BJ (cell line): ENCODE results near the gene ISY1. TPM values are rescaled to one million over a fixed set of nuclear protein-coding genes. Genes with fewer than 3 reads are reported as not detected.
"Not testable (repeated sequence)": the region's sequence is repeated elsewhere in the genome, so short reads cannot be mapped to it uniquely, and the experiment has no call there.

Experiments used
- CTCF ChIA-PET: fragments of 350-600 bp; formaldehyde crosslinking; extraction: SDS; loops from one replicate; lab custom pipeline; 2021; ENCODE audit warnings: antibody characterized with exemption, inconsistent platforms; lab: Yijun Ruan, JAX
- POLR2A ChIA-PET: fragments of 300-600 bp; sonication (Branson Sonifier 250); formaldehyde crosslinking; extraction: SDS; loops from one replicate; lab custom pipeline; 2021; ENCODE audit warnings: antibody characterized with exemption; lab: Charles Lee
- DNase-seq: peaks from one replicate; pipeline ENCODE4 v3.0.0-alpha.2; 2011; ENCODE audit warnings: low read depth
- H3K27me3 ChIP-seq: 2 replicates; pipeline ENCODE4 v1.6.0; 2011; ENCODE audit warnings: low read length; ENCODE audit not compliant: control insufficient read depth, insufficient read depth
- H3K36me3 ChIP-seq: 2 replicates; pipeline ENCODE4 v1.5.1; 2011; ENCODE audit warnings: low read length; ENCODE audit not compliant: control insufficient read depth, insufficient read depth
- H3K4me3 ChIP-seq: 2 replicates; pipeline ENCODE4 v1.5.1; 2011; ENCODE audit warnings: low read depth, mild to moderate bottlenecking, control low read depth, low read length
- polyA plus RNA-seq: library from polyadenylated mRNA; depleted of rRNA; stranded (reverse); fragments of >200 nt; gene quantifications from 2 replicates; pipeline ENCODE4 v1.2.3, GENCODE V29; 2011
- TF ChIP-seq, protein P1 (sequence below): IDR thresholded peaks from 2 replicates; pipeline ENCODE4 v1.5.1; 2011; ENCODE audit warnings: low read depth, mild to moderate bottlenecking, control low read depth, inconsistent platforms, low read length, moderate library complexity; ENCODE audit not compliant: insufficient read depth

The ISY1 gene
- polyA plus RNA-seq, 1 experiment: 34.2 TPM

DNA sequence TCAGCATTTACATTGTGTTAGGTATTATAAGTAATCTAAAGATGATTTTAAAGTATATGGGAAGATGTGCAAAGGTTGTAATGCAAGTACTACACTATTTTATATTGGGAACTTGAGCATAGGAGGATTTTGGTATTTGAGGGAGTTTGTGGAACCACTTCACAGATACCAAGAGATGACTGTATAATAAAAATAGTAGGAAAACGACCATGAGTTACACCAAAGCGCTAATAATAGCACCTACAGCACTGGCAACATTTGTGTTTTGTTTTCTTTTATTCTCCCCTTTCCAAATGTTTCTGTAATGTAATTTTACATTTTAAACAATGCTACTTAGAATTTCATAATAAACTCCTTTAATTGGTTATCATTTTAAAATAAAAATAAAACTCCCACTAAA is 12.3 kb upstream of the ISY1 start:
- TF ChIP-seq, protein P1, sequence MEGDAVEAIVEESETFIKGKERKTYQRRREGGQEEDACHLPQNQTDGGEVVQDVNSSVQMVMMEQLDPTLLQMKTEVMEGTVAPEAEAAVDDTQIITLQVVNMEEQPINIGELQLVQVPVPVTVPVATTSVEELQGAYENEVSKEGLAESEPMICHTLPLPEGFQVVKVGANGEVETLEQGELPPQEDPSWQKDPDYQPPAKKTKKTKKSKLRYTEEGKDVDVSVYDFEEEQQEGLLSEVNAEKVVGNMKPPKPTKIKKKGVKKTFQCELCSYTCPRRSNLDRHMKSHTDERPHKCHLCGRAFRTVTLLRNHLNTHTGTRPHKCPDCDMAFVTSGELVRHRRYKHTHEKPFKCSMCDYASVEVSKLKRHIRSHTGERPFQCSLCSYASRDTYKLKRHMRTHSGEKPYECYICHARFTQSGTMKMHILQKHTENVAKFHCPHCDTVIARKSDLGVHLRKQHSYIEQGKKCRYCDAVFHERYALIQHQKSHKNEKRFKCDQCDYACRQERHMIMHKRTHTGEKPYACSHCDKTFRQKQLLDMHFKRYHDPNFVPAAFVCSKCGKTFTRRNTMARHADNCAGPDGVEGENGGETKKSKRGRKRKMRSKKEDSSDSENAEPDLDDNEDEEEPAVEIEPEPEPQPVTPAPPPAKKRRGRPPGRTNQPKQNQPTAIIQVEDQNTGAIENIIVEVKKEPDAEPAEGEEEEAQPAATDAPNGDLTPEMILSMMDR: no peak
- no peak overlapping the region for H3K4me3 ChIP-seq
- ChIA-PET POLR2A (no interaction called here), CTCF (interaction anchor here (1.1 kb wide), 1 partner anchor 72 kb away, joined by 5 read pairs; no protein-coding TSS in a partner anchor)
- H3K36me3 ChIP-seq: peaks cover 5% of the 10 kb centered on the region
- H3K27me3 ChIP-seq: no peaks in the 10 kb centered on the region
- DNase-seq: no peak

GRCh38 chr3:129166579-129167332 is 5.9 kb upstream of the ISY1 start:
- Histone ChIP-seq H3K27me3 (no peaks in the 10 kb centered on the region), H3K36me3 (peaks cover 14% of the 10 kb centered on the region), H3K4me3 (no peak overlapping the region)
- ChIA-PET POLR2A (no interaction called here), CTCF (interaction anchor here (0.8 to 4.3 kb wide), 4 partner anchors 13 to 113 kb away, joined by 3 to 22 read pairs (median 4); no protein-coding TSS in a partner anchor)
- TF ChIP-seq, protein P1: no peak
- DNase-seq: no peak

DNA sequence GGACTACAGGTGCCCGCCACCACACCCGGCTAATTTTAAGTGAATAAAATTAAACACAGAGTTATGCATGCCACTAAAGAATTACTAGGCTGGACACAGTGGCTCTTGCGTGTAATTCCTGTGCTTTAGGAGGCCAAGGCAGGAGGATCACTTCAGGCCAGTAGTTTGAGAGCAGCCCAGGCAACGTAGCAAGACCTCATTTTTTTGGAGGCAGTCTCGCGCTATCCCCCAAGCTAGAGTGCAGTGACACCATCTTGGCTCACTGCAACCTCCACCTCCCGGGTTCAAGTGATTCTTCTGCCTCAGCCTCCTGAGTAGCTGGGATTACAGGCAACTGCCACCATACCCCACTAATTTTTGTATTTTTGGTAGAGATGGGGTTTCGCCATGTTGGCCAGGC is 4.7 kb upstream of the ISY1 start:
- peaks cover 11% of the 10 kb centered on the region for H3K36me3 ChIP-seq
- CTCF ChIA-PET: interaction anchor here (1.3 to 4.3 kb wide), 2 partner anchors 47 to 80 kb away, joined by 3 to 22 read pairs; no protein-coding TSS in a partner anchor
- POLR2A ChIA-PET, H3K27me3 ChIP-seq, DNase-seq, H3K4me3 ChIP-seq: not testable (repeated sequence)

DNA sequence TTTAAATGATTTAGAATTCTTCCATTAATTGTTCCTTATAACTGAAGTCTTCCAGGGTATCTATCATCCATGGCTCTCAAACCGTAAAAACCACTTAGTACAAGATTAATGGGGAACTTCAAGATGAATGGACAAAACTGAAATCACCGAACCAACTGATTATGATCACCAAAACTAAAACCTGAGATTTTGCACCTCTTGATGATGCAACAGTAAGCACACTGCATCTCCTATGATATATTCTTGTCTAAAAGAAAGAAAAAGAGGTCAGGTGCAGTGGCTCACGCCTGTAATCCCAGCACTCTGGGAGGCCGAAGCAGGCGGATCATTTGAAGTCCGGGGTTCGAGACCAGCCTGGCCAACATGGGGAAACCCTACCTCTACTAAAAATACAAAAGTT is 3.6 kb upstream of the ISY1 start:
- POLR2A ChIA-PET: no interaction called here
- CTCF ChIA-PET: interaction anchor here (1.1 to 4.3 kb wide), 2 partner anchors 81 to 82 kb away, joined by 5 to 22 read pairs; no protein-coding TSS in a partner anchor

DNA sequence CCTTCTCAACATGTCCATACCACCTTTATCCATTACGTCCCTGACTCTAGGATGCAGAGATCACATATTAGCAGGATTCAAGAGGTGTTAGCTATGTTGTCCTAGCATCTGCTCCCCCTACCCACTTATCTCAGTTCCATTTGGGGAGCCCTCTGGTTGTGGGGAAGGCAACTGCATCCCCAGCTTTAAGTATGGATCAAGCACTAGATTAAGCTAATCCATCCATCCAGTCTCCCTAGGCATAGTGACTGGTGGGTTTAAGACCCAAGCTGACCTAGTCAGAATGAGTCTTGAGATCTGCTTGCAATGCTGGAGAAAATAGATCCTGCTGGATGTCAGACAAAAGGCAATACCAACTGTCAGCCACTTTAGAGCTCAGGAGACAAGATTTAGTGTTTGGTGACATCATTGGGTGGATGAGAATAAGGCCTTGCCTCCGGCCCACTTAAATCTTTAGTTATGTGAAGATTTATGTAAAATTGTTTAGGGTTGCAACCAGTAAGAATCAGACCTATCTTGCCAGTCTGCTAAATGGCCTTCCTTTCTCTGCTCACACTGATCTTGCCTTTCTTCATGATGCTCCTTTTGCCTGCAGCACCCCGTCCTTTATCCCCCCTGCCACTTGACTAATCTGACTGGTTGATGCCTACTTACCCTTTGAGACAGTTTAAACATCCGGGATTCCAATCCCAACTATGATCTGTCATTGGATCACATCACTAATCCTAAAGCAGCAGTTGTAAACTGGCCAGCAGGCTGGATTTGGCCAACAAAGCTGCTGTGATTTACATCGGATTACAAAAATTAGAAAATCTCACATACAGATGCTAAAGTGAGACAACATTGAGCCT is 2.1 kb upstream of the ISY1 start:
- TF ChIP-seq, protein P1: peak; percentile 27; the same call in 1 of the 2 replicates
- POLR2A ChIA-PET: no interaction called here
- no peak overlapping the region for H3K4me3 ChIP-seq
- peaks cover 12% of the 10 kb centered on the region for H3K36me3 ChIP-seq
- CTCF ChIA-PET: interaction anchor here (0.6 to 2.1 kb wide), 10 partner anchors 17 to 193 kb away, joined by 4 to 35 read pairs (median 5); partner anchors contain the start of gene COPG1
- H3K27me3 ChIP-seq: no peaks in the 10 kb centered on the region
- no peak for DNase-seq

More for the DNA sequence above, 3.6 kb upstream of the ISY1 start:
- no peak for DNase-seq
- Histone ChIP-seq H3K27me3 (no peaks in the 10 kb centered on the region), H3K4me3 (no peak overlapping the region), H3K36me3 (peaks cover 9% of the 10 kb centered on the region)
- TF ChIP-seq, protein P1: no peak
